Esophagus muscularis mucosa (tissue), 4 donors: ENCODE results near the gene HOXD11. TPM values are rescaled to one million over a fixed set of nuclear protein-coding genes. Genes with fewer than 3 reads are reported as not detected.

ENCODE experiments used
- DNase-seq: peaks from one replicate; pipeline ENCODE4 v3.0.0-alpha.2; 2017; ENCODE audit errors: extremely low spot score
- H3K27ac ChIP-seq, 4 donors: fragments of 200-600 bp; sonication (generic); replicated peaks in 1 of 4; 1 replicate in 3 of 4; 2 replicates in 1 of 4; pipeline ENCODE4 v1.5.1; 2016 to 2019; ENCODE audit warnings: mild to moderate bottlenecking in 1 of 4
- H3K27me3 ChIP-seq, 4 donors: fragments of 200-600 bp; sonication (generic); one replicate each; pipeline versions ENCODE4 v1.5.1 to v1.6.0; 2016 to 2019
- H3K36me3 ChIP-seq, 4 donors: fragments of 200-600 bp; sonication (generic); one replicate each; pipeline ENCODE4 v1.5.1; 2016 to 2019
- H3K4me1 ChIP-seq, 4 donors: fragments of 200-600 bp; sonication (generic); one replicate each; pipeline ENCODE4 v1.5.1; 2016 to 2019
- H3K4me3 ChIP-seq, 4 donors: fragments of 200-600 bp; sonication (generic); 1 replicate in 2 of 4; 2 replicates in 2 of 4; pipeline ENCODE4 v1.5.1; 2016 to 2019; ENCODE audit warnings: mild to moderate bottlenecking in 4 of 4, moderate library complexity in 1 of 4
- H3K9me3 ChIP-seq, 4 donors: fragments of 200-600 bp; sonication (generic); 1 replicate in 3 of 4; 2 replicates in 1 of 4; pipeline ENCODE4 v1.5.1; 2016 to 2019
- CTCF ChIP-seq, 3 experiments: fragments of 200-600 bp in 2 of 3; fragments of 450-650 bp in 1 of 3; sonication (generic) in 2 of 3; IDR thresholded peaks; one replicate each; pipeline ENCODE4 v1.5.1; 2017 to 2019; ENCODE audit warnings: antibody characterized with exemption in 3 of 3, mild to moderate bottlenecking in 2 of 3, moderate library complexity in 1 of 3
- EP300 ChIP-seq: sonication (generic); formaldehyde crosslinking; IDR thresholded peaks from one replicate; pipeline ENCODE4 v1.6.1; 2017; ENCODE audit warnings: antibody characterized with exemption
- POLR2A ChIP-seq: fragments of 450-650 bp; IDR thresholded peaks from one replicate; pipeline ENCODE4 v1.6.1; 2017; ENCODE audit warnings: antibody characterized with exemption, moderate library complexity, mild to moderate bottlenecking, low read depth
- POLR2AphosphoS5 ChIP-seq, 2 donors: sonication (generic); formaldehyde crosslinking; IDR thresholded peaks; one replicate each; pipeline ENCODE4 v1.6.1; 2017; ENCODE audit warnings: antibody characterized with exemption in 2 of 2
- WGBS: methylation state at CpG from one replicate; pipeline ENCODE4 v1.1.5; 2018; 5-methylcytosine and 5-hydroxymethylcytosine counted together
- intact Hi-C: fragments of 100-400 bp; cut with DNase I; formaldehyde crosslinking; loops from one replicate; pipeline ENCODE4 v1.15.1; 2023
- total RNA-seq, 4 donors: library from RNA; depleted of rRNA; stranded (reverse); fragments of >200 nt; gene quantifications; one replicate each; pipeline versions ENCODE4 v1.1.0 to v1.2.1, GENCODE V29; 2016

Gene HOXD11
- total RNA-seq, 4 donors from 2014 or later = not detected

GRCh38 chr2:176074919-176075425 is 32.1 kb upstream of the HOXD11 start:
- intact Hi-C loops = loop anchor here (5.0 kb wide), 1 partner anchor 708 kb away; no protein-coding TSS in a partner anchor

GRCh38 chr2:176075481-176075880 is 31.6 kb upstream of the HOXD11 start:
- no peaks in the 10 kb centered on the region for H3K9me3 ChIP-seq
- no peak overlapping the region for H3K4me3 ChIP-seq
- TF ChIP-seq CTCF (IDR thresholded peaks at IDR 0.05) (no peak), POLR2AphosphoS5 (IDR thresholded peaks at IDR 0.05) (no peak), POLR2A (no peak), EP300 (no peak)
- no peak overlapping the region for H3K27ac ChIP-seq
- peaks cover 10 to 38% (median 25%) of the 10 kb centered on the region in 4 donors for H3K4me1 ChIP-seq
- WGBS = 10% methylated on average over 15 of the region's 15 CpGs
- H3K36me3 ChIP-seq = no peaks in the 10 kb centered on the region
- no peak for DNase-seq
- intact Hi-C loops = loop anchor here (5.0 kb wide), 1 partner anchor 708 kb away; no protein-coding TSS in a partner anchor
- peaks cover 0 to 100% (median 87%) of the 10 kb centered on the region in 4 donors for H3K27me3 ChIP-seq

More at GRCh38 chr2:176074919-176075425, 32.1 kb upstream of the HOXD11 start:
- Histone ChIP-seq H3K27ac (no peak overlapping the region), H3K4me3 (no peak overlapping the region), H3K9me3 (no peaks in the 10 kb centered on the region), H3K36me3 (no peaks in the 10 kb centered on the region), H3K4me1 (peaks cover 9 to 33% (median 20%) of the 10 kb centered on the region in 4 donors), H3K27me3 (peaks cover 0 to 100% (median 90%) of the 10 kb centered on the region in 4 donors)
- DNase-seq = no peak
- 30% methylated on average over 7 of the region's 7 CpGs for WGBS
- TF ChIP-seq CTCF (IDR thresholded peaks at IDR 0.05) (no peak), POLR2A (no peak), EP300 (no peak), POLR2AphosphoS5 (IDR thresholded peaks at IDR 0.05) (no peak)

- no peak for DNase-seq
- Histone ChIP-seq H3K4me1 (peaks cover 13 to 44% (median 30%) of the 10 kb centered on the region in 4 donors), H3K4me3 (no peak overlapping the region), H3K36me3 (no peaks in the 10 kb centered on the region), H3K9me3 (no peaks in the 10 kb centered on the region), H3K27ac (no peak overlapping the region), H3K27me3 (peaks cover 0 to 100% (median 88%) of the 10 kb centered on the region in 4 donors)
- intact Hi-C loops = loop anchor here (5.0 kb wide), 1 partner anchor 709 kb away; no protein-coding TSS in a partner anchor
- TF ChIP-seq POLR2A = no peak
- no peak for TF ChIP-seq EP300
- TF ChIP-seq CTCF (IDR thresholded peaks at IDR 0.05) = no peak
- no peak for TF ChIP-seq POLR2AphosphoS5 (IDR thresholded peaks at IDR 0.05)
- WGBS = 21% methylated on average over 7 of the region's 7 CpGs
Measured at GRCh38 chr2:176076063-176076462, 31.0 kb upstream of the HOXD11 start.

GRCh38 chr2:176076796-176077195 is 30.3 kb upstream of the HOXD11 start:
- H3K27me3 ChIP-seq = peaks cover 0 to 100% (median 88%) of the 10 kb centered on the region in 4 donors
- no peaks in the 10 kb centered on the region for H3K9me3 ChIP-seq
- H3K36me3 ChIP-seq = no peaks in the 10 kb centered on the region
- WGBS = 23% methylated on average over 2 of the region's 2 CpGs
- intact Hi-C loops = loop anchor here (5.0 kb wide), 1 partner anchor 709 kb away; no protein-coding TSS in a partner anchor
- no peak overlapping the region for H3K27ac ChIP-seq
- no peak for DNase-seq
- H3K4me3 ChIP-seq = no peak overlapping the region
- peaks cover 13 to 39% (median 29%) of the 10 kb centered on the region in 4 donors for H3K4me1 ChIP-seq
- TF ChIP-seq EP300 (no peak), POLR2A (no peak), POLR2AphosphoS5 (IDR thresholded peaks at IDR 0.05) (no peak), CTCF (IDR thresholded peaks at IDR 0.05) (no peak)
